Osteoblast (primary cell): ENCODE results near the gene ERMARD. TPM values are rescaled to one million over a fixed set of nuclear protein-coding genes. Genes with fewer than 3 reads are reported as not detected.

Source experiments
- DNase-seq: peaks from one replicate; pipeline ENCODE4 v3.0.0; 2011; ENCODE audit warnings: low spot score, mixed read lengths; ENCODE audit not compliant: insufficient read length; ENCODE audit errors: missing footprints
- H2AFZ ChIP-seq: 2 replicates; pipeline ENCODE4 v1.6.0; 2011; ENCODE audit warnings: mild to moderate bottlenecking, low read length
- H3K27ac ChIP-seq: 2 replicates; pipeline ENCODE4 v1.5.1; 2011; ENCODE audit warnings: mild to moderate bottlenecking, low read depth, low read length, moderate library complexity
- H3K27me3 ChIP-seq: 2 replicates; pipeline ENCODE4 v1.6.0; 2012; ENCODE audit warnings: mild to moderate bottlenecking, control low read depth, inconsistent platforms, low read length, moderate library complexity; ENCODE audit not compliant: insufficient read depth
- H3K36me3 ChIP-seq: 2 replicates; pipeline ENCODE4 v1.5.1; 2011; ENCODE audit warnings: mild to moderate bottlenecking, low read length, control low read depth, moderate library complexity; ENCODE audit not compliant: insufficient read depth
- H3K4me1 ChIP-seq: 2 replicates; pipeline ENCODE4 v1.5.1; 2011; ENCODE audit warnings: mild to moderate bottlenecking, low read length, control low read depth, moderate library complexity; ENCODE audit not compliant: insufficient read depth
- H3K4me2 ChIP-seq: 2 replicates; pipeline ENCODE4 v1.6.0; 2011; ENCODE audit warnings: mild to moderate bottlenecking, low read length; ENCODE audit not compliant: insufficient read depth
- H3K4me3 ChIP-seq: fragments of 200-600 bp; sonication (generic); 3 replicates; pipeline ENCODE4 v1.5.1; 2012; ENCODE audit warnings: mild to moderate bottlenecking, low read length, inconsistent platforms; ENCODE audit not compliant: insufficient read depth
- H3K79me2 ChIP-seq: 2 replicates; pipeline ENCODE4 v1.6.0; 2012; ENCODE audit warnings: mild to moderate bottlenecking, low read length, control low read depth, inconsistent platforms; ENCODE audit not compliant: insufficient read depth
- H3K9me3 ChIP-seq: 2 replicates; pipeline ENCODE4 v1.5.1; 2011; ENCODE audit warnings: low read depth, low read length, control low read depth
- H4K20me1 ChIP-seq: 2 replicates; pipeline ENCODE4 v1.6.0; 2012; ENCODE audit warnings: mild to moderate bottlenecking, low read length, control low read depth; ENCODE audit not compliant: insufficient read depth
- CTCF ChIP-seq: IDR thresholded peaks from 2 replicates; pipeline ENCODE4 v1.5.1; 2011; ENCODE audit warnings: mild to moderate bottlenecking, low read depth, low read length, moderate library complexity; ENCODE audit errors: extremely low read depth
- total RNA-seq: library from RNA; depleted of rRNA; stranded (reverse); fragments of >200 nt; gene quantifications from 2 replicates; pipeline ENCODE4 v1.2.3, GENCODE V29; 2012

The ERMARD gene
- total RNA-seq, 1 donor, result 21.4 TPM

- Histone ChIP-seq H3K79me2 (peaks cover 21% of the 10 kb centered on the region), H3K27me3 (no peaks in the 10 kb centered on the region), H3K36me3 (peaks cover 37% of the 10 kb centered on the region), H3K4me3 (no peak overlapping the region), H3K4me2 (no peak overlapping the region), H2AFZ (no peak overlapping the region), H3K4me1 (peaks cover 24% of the 10 kb centered on the region), H3K27ac (no peak overlapping the region), H3K9me3 (no peaks in the 10 kb centered on the region), H4K20me1 (peaks cover 22% of the 10 kb centered on the region)
- DNase-seq, result no peak
- no peak for TF ChIP-seq CTCF
These were observed 43.6 kb upstream of the ERMARD start for GRCh38 chr6:169707772-169708171.

- no peak for TF ChIP-seq CTCF
- peaks cover 8% of the 10 kb centered on the region for H4K20me1 ChIP-seq
These were observed 42.1 kb upstream of the ERMARD start for GRCh38 chr6:169709293-169709692.

GRCh38 chr6:169710009-169710408 lies 41.4 kb upstream of the ERMARD start:
- peaks cover 2% of the 10 kb centered on the region for H3K79me2 ChIP-seq
- H3K9me3 ChIP-seq, result no peaks in the 10 kb centered on the region
- H3K4me2 ChIP-seq, result no peak overlapping the region
- H3K36me3 ChIP-seq, result peaks cover 30% of the 10 kb centered on the region
- H3K4me1 ChIP-seq, result peaks cover 3% of the 10 kb centered on the region
- no peak for DNase-seq
- H3K4me3 ChIP-seq, result no peak overlapping the region
- peaks cover 5% of the 10 kb centered on the region for H4K20me1 ChIP-seq
- no peaks in the 10 kb centered on the region for H3K27me3 ChIP-seq
- H3K27ac ChIP-seq, result no peak overlapping the region
- no peak for TF ChIP-seq CTCF
- H2AFZ ChIP-seq, result no peak overlapping the region

More at GRCh38 chr6:169709293-169709692, 42.1 kb upstream of the ERMARD start:
- Histone ChIP-seq H3K27me3 (no peaks in the 10 kb centered on the region), H3K27ac (no peak overlapping the region), H3K4me1 (peaks cover 9% of the 10 kb centered on the region), H3K4me2 (no peak overlapping the region), H3K79me2 (peaks cover 5% of the 10 kb centered on the region), H3K4me3 (no peak overlapping the region), H2AFZ (no peak overlapping the region), H3K9me3 (no peaks in the 10 kb centered on the region), H3K36me3 (peaks cover 27% of the 10 kb centered on the region)
- no peak for DNase-seq

- Histone ChIP-seq H3K4me2 (no peak overlapping the region), H3K9me3 (no peaks in the 10 kb centered on the region), H2AFZ (no peak overlapping the region), H3K4me1 (no peaks in the 10 kb centered on the region), H3K27ac (no peak overlapping the region), H3K36me3 (peaks cover 37% of the 10 kb centered on the region), H3K4me3 (no peak overlapping the region), H4K20me1 (peaks cover 2% of the 10 kb centered on the region), H3K79me2 (peaks cover 10% of the 10 kb centered on the region), H3K27me3 (no peaks in the 10 kb centered on the region)
- TF ChIP-seq CTCF, result no peak
- no peak for DNase-seq
These were observed 37.2 kb upstream of the ERMARD start for GRCh38 chr6:169714178-169714577.
